OCI-LY7 (cell line): ENCODE measurements around the gene PTPRE.

Experiments used
- EZH2phosphoT487 ChIP-seq: fragments of 200-600 bp; sonication (generic); IDR thresholded peaks from 2 replicates; pipeline ENCODE4 v1.6.1; 2018; ENCODE audit warnings: low read depth, borderline replicate concordance, mild to moderate bottlenecking, mixed run types, antibody characterized with exemption, low read length, moderate library complexity, mixed read lengths
- TF ChIP-seq, protein P1 (sequence below): fragments of 200-600 bp; sonication (generic); conservative IDR thresholded peaks from 2 replicates; pipeline ENCODE4 v1.5.1; 2014; ENCODE audit warnings: mild to moderate bottlenecking, antibody characterized with exemption, low read length, moderate library complexity, mixed read lengths

DNA sequence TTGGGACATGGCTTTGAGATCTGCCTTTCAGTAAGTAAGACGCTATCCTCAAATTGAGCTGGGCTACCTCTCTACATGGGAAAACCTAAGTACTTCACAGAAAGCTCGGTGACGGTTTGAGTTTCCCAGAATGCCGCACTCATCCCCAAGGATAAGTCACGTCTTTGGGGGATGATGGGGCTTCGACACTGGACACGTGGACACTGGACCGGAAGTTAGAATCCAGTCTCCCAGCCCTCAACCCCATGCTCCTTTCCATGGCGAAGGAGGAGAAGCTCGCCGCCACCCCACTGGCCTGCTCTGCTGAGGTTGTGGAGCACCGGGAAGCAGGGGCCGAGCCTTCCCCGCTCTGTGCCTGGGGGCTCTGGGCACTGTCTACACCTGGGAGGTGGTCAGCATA lies 27.5 kb downstream of the PTPRE start:
- TF ChIP-seq, protein P1, sequence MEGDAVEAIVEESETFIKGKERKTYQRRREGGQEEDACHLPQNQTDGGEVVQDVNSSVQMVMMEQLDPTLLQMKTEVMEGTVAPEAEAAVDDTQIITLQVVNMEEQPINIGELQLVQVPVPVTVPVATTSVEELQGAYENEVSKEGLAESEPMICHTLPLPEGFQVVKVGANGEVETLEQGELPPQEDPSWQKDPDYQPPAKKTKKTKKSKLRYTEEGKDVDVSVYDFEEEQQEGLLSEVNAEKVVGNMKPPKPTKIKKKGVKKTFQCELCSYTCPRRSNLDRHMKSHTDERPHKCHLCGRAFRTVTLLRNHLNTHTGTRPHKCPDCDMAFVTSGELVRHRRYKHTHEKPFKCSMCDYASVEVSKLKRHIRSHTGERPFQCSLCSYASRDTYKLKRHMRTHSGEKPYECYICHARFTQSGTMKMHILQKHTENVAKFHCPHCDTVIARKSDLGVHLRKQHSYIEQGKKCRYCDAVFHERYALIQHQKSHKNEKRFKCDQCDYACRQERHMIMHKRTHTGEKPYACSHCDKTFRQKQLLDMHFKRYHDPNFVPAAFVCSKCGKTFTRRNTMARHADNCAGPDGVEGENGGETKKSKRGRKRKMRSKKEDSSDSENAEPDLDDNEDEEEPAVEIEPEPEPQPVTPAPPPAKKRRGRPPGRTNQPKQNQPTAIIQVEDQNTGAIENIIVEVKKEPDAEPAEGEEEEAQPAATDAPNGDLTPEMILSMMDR = no peak
- no peak for TF ChIP-seq EZH2phosphoT487
